Epithelial cell of esophagus (primary cell): ENCODE measurements around the gene TAS2R16.

Source experiments
- DNase-seq: peaks from one replicate; pipeline ENCODE4 v3.0.0; 2010; ENCODE audit warnings: low read depth
- H3K4me3 ChIP-seq: 2 replicates; pipeline ENCODE4 v1.5.1; 2011; ENCODE audit warnings: mild to moderate bottlenecking, low read length, control low read depth
- CTCF ChIP-seq: IDR thresholded peaks from 2 replicates; pipeline ENCODE4 v1.5.1; 2011; ENCODE audit warnings: low read depth, mild to moderate bottlenecking, low read length, control low read depth, inconsistent platforms; ENCODE audit not compliant: insufficient read depth; ENCODE audit errors: missing control alignments

TAS2R16 gene

GRCh38 chr7:122995600-122995999 lies at the start of gene TAS2R16:
Gene TAS2R16, minus strand, starts transcription at chr7:122995700. Its CDS starts 66 bp downstream, at chr7:122995634.
- DNase-seq = no peak
- TF ChIP-seq CTCF = no peak
- no peak within 1 kb of the TSS for H3K4me3 ChIP-seq

DNA sequence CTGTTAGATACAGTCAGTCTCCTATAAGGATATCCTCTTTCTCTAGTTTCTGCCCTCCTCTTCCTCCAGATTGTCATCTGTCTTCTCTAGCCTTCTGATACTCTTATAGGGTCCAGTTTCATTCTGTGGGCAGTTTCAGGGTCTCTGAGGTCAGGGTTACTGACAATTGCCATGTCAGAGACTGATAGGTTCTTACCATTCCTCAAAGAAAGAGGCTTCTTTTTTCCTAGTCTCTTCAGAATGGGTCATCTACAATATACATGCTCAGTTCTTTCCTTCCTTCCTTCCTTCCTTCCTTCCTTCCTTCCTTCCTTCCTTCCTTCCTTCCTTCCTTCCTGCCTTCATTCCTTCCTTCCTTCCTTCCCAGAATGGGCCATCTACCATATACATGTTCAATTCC lies 48.1 kb upstream of the TAS2R16 start:
- no peak for TF ChIP-seq CTCF
- DNase-seq = no peak
- H3K4me3 ChIP-seq = no peak overlapping the region

- no peak for TF ChIP-seq CTCF
- DNase-seq = no peak
- H3K4me3 ChIP-seq = no peak overlapping the region
Measured at GRCh38 chr7:123041101-123041500, 45.6 kb upstream of the TAS2R16 start.

GRCh38 chr7:123039269-123039668 lies 43.8 kb upstream of the TAS2R16 start:
- H3K4me3 ChIP-seq = no peak overlapping the region
- no peak for TF ChIP-seq CTCF
- no peak for DNase-seq

GRCh38 chr7:123034106-123034505 lies 38.6 kb upstream of the TAS2R16 start:
- H3K4me3 ChIP-seq = no peak overlapping the region
- no peak for TF ChIP-seq CTCF
- no peak for DNase-seq

DNA sequence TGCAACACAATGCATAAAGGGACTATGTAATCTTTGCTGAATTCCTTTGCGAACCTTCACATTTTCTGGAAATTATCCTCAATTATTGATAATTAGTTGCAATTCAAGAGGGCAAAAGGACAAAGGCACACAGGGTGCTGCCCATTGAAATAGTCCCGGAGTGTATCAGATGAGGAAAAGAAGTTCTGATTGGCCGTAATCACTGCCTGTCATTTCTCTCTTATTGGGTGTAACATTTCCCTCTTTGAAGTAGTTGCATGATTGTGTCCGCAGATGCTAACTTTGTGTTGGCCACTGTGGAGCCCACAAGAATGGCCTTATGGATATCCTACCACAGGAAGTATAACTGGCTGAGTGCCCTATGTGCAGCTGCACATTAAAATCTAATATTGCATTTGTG lies 35.1 kb upstream of the TAS2R16 start:
- no peak for TF ChIP-seq CTCF
- no peak for DNase-seq
- H3K4me3 ChIP-seq = no peak overlapping the region

GRCh38 chr7:123028339-123028738 lies 32.8 kb upstream of the TAS2R16 start:
- TF ChIP-seq CTCF = no peak
- no peak for DNase-seq
- H3K4me3 ChIP-seq = no peak overlapping the region
